Adipocyte (in vitro differentiated cells): ENCODE data around the gene GAS2L3.

Experiments
- DNase-seq: peaks from one replicate; pipeline ENCODE4 v3.0.0-alpha.2; 2015; ENCODE audit warnings: low read depth
- H3K27me3 ChIP-seq: replicated peaks from 2 replicates; pipeline ENCODE4 v1.7.0; 2013; ENCODE audit warnings: mild to moderate bottlenecking, low read length, moderate library complexity; ENCODE audit not compliant: control insufficient read depth, insufficient read depth
- H3K36me3 ChIP-seq: 2 replicates; pipeline ENCODE4 v1.7.0; 2013; ENCODE audit warnings: low read length, mild to moderate bottlenecking, moderate library complexity; ENCODE audit not compliant: control insufficient read depth, insufficient read depth, severe bottlenecking
- H3K4me1 ChIP-seq: 2 replicates; pipeline ENCODE4 v1.7.0; 2013; ENCODE audit warnings: mild to moderate bottlenecking, low read length, moderate library complexity; ENCODE audit not compliant: control insufficient read depth, insufficient read depth
- H3K4me3 ChIP-seq: 2 replicates; pipeline ENCODE4 v1.7.0; 2013; ENCODE audit warnings: mild to moderate bottlenecking, low read length, moderate library complexity
- H3K9ac ChIP-seq: 2 replicates; pipeline ENCODE4 v1.7.0; 2013; ENCODE audit warnings: mild to moderate bottlenecking, low read length, moderate library complexity
- H3K9me3 ChIP-seq: 2 replicates; pipeline ENCODE4 v1.7.0; 2013; ENCODE audit warnings: mild to moderate bottlenecking, low read length, moderate library complexity; ENCODE audit not compliant: control insufficient read depth

The GAS2L3 gene

GRCh38 chr12:100573292-100574186 lies at the start of gene GAS2L3:
TSS of gene GAS2L3 (plus strand) at chr12:100573684. CDS start at chr12:100594905, 21,221 bp downstream.
- Histone ChIP-seq H3K27me3 (no peaks in the 10 kb centered on the region), H3K36me3 (peaks cover under 1% of the 10 kb centered on the region), H3K9me3 (no peaks in the 10 kb centered on the region), H3K9ac (peak within 1 kb of the TSS; percentile 89), H3K4me3 (peak within 1 kb of the TSS; percentile 94), H3K4me1 (peaks cover 26% of the 10 kb centered on the region)
- peak; percentile 96 for DNase-seq

- peaks cover 25% of the 10 kb centered on the region for H3K27me3 ChIP-seq
- no peaks in the 10 kb centered on the region for H3K9me3 ChIP-seq
- no peaks in the 10 kb centered on the region for H3K4me1 ChIP-seq
- no peak overlapping the region for H3K9ac ChIP-seq
- H3K36me3 ChIP-seq, result no peaks in the 10 kb centered on the region
- H3K4me3 ChIP-seq, result no peak overlapping the region
- no peak for DNase-seq
Observed at GRCh38 chr12:100528034-100528433, 45.5 kb upstream of the GAS2L3 start.

- Histone ChIP-seq H3K36me3 (no peaks in the 10 kb centered on the region), H3K27me3 (peaks cover 30% of the 10 kb centered on the region), H3K9me3 (no peaks in the 10 kb centered on the region), H3K4me3 (no peak overlapping the region), H3K9ac (no peak overlapping the region), H3K4me1 (no peaks in the 10 kb centered on the region)
- no peak for DNase-seq
Observed at GRCh38 chr12:100528471-100529127, 44.9 kb upstream of the GAS2L3 start.

- H3K9ac ChIP-seq, result no peak overlapping the region
- no peak for DNase-seq
- H3K36me3 ChIP-seq, result no peaks in the 10 kb centered on the region
- H3K4me3 ChIP-seq, result no peak overlapping the region
- no peaks in the 10 kb centered on the region for H3K9me3 ChIP-seq
- no peaks in the 10 kb centered on the region for H3K4me1 ChIP-seq
- H3K27me3 ChIP-seq, result peaks cover 30% of the 10 kb centered on the region
Observed at GRCh38 chr12:100529756-100530350, 43.6 kb upstream of the GAS2L3 start.

- Histone ChIP-seq H3K36me3 (no peaks in the 10 kb centered on the region), H3K9me3 (no peaks in the 10 kb centered on the region)
- no peak for DNase-seq
Observed at GRCh38 chr12:100533376-100533775, 40.1 kb upstream of the GAS2L3 start.

GRCh38 chr12:100534625-100535227 lies 38.8 kb upstream of the GAS2L3 start:
- Histone ChIP-seq H3K36me3 (no peaks in the 10 kb centered on the region), H3K9ac (no peak overlapping the region), H3K27me3 (peaks cover 29% of the 10 kb centered on the region), H3K4me1 (no peaks in the 10 kb centered on the region), H3K9me3 (no peaks in the 10 kb centered on the region), H3K4me3 (no peak overlapping the region)
- no peak for DNase-seq

More at GRCh38 chr12:100533376-100533775, 40.1 kb upstream of the GAS2L3 start:
- H3K4me1 ChIP-seq, result no peaks in the 10 kb centered on the region
- no peak overlapping the region for H3K9ac ChIP-seq
- H3K27me3 ChIP-seq, result peaks cover 29% of the 10 kb centered on the region
- no peak overlapping the region for H3K4me3 ChIP-seq

- peak; percentile 48 for DNase-seq
- H3K36me3 ChIP-seq, result no peaks in the 10 kb centered on the region
- H3K9ac ChIP-seq, result no peak overlapping the region
- H3K27me3 ChIP-seq, result peaks cover 5% of the 10 kb centered on the region
- H3K9me3 ChIP-seq, result no peaks in the 10 kb centered on the region
- H3K4me3 ChIP-seq, result no peak overlapping the region
- H3K4me1 ChIP-seq, result no peaks in the 10 kb centered on the region
Observed at GRCh38 chr12:100539202-100539601, 34.3 kb upstream of the GAS2L3 start.

- DNase-seq, result no peak
- Histone ChIP-seq H3K4me1 (no peaks in the 10 kb centered on the region), H3K4me3 (no peak overlapping the region), H3K36me3 (no peaks in the 10 kb centered on the region), H3K9ac (no peak overlapping the region), H3K9me3 (no peaks in the 10 kb centered on the region), H3K27me3 (peaks cover 5% of the 10 kb centered on the region)
Observed at GRCh38 chr12:100544165-100544564, 29.3 kb upstream of the GAS2L3 start.

- Histone ChIP-seq H3K4me3 (no peak overlapping the region), H3K9ac (no peak overlapping the region), H3K4me1 (no peaks in the 10 kb centered on the region), H3K27me3 (peaks cover 5% of the 10 kb centered on the region), H3K9me3 (no peaks in the 10 kb centered on the region), H3K36me3 (no peaks in the 10 kb centered on the region)
- no peak for DNase-seq
Observed at GRCh38 chr12:100545092-100545491, 28.4 kb upstream of the GAS2L3 start.

GRCh38 chr12:100553936-100554335 lies 19.5 kb upstream of the GAS2L3 start:
- Histone ChIP-seq H3K9me3 (no peaks in the 10 kb centered on the region), H3K9ac (peak overlapping the region; percentile 36), H3K4me1 (peaks cover 13% of the 10 kb centered on the region), H3K4me3 (no peak overlapping the region), H3K27me3 (no peaks in the 10 kb centered on the region), H3K36me3 (no peaks in the 10 kb centered on the region)
- peak; percentile 18 for DNase-seq

- Histone ChIP-seq H3K27me3 (no peaks in the 10 kb centered on the region), H3K36me3 (no peaks in the 10 kb centered on the region), H3K9me3 (no peaks in the 10 kb centered on the region), H3K9ac (peak overlapping the region; percentile 64), H3K4me3 (no peak overlapping the region), H3K4me1 (peaks cover 13% of the 10 kb centered on the region)
- DNase-seq, result peak; percentile 95
Observed at GRCh38 chr12:100554608-100555077, 18.8 kb upstream of the GAS2L3 start.
